ENCODE data around the gene CHI3L2. TPM values are rescaled to one million over a fixed set of nuclear protein-coding genes. Genes with fewer than 3 reads are reported as not detected.
"Not testable (repeated sequence)": the region's sequence is repeated elsewhere in the genome, so short reads cannot be mapped to it uniquely, and the experiment has no call there.

The CHI3L2 gene
- total and polyA plus RNA-seq, 4 donors, result 30.1 to 298 (median 141) TPM

- Histone ChIP-seq H3K9ac (ENCODE audit: insufficient read depth in 1 of 2, low read length in 2 of 2) (no peak overlapping the region), H3K27me3 (ENCODE audit: control insufficient read depth in 3 of 3, insufficient read depth in 3 of 3, low read length in 2 of 3) (no peaks in the 10 kb centered on the region), H3K4me1 (ENCODE audit: control insufficient read depth in 5 of 5, insufficient read depth in 5 of 5, low read length in 5 of 5) (peaks cover 0 to 4% (median 0%) of the 10 kb centered on the region in 5 donors), H3K27ac (ENCODE audit: low read depth in 1 of 2, low read length in 1 of 2) (no peak overlapping the region), H3K4me3 (no peak overlapping the region), H3K9me3 (ENCODE audit: control insufficient read depth in 4 of 4, insufficient read depth in 3 of 4, low read length in 3 of 4) (no peaks in the 10 kb centered on the region), H3K36me3 (ENCODE audit: control insufficient read depth in 4 of 4, insufficient read depth in 4 of 4, low read length in 4 of 4) (no peaks in the 10 kb centered on the region)
- TF ChIP-seq CTCF (IDR thresholded peaks at IDR 0.05; ENCODE audit: control extremely low read depth, extremely low read depth), result no peak
- ATAC-seq (ENCODE audit: insufficient read depth, low FRiP score) (no peak), DNase-seq (no peak)
- 84 to 86% methylated on average over 7 of the region's 7 CpGs for WGBS, 2 donors
These were observed 12.6 kb upstream of the CHI3L2 start for GRCh38 chr1:111214884-111215283.

- not testable (repeated sequence) for H3K27ac ChIP-seq (ENCODE audit: low read depth in 1 of 2, low read length in 1 of 2); H3K27me3 ChIP-seq (ENCODE audit: control insufficient read depth in 3 of 3, insufficient read depth in 3 of 3, low read length in 2 of 3); H3K4me3 ChIP-seq; DNase-seq; H3K4me1 ChIP-seq (ENCODE audit: control insufficient read depth in 5 of 5, insufficient read depth in 5 of 5, low read length in 5 of 5); H3K36me3 ChIP-seq (ENCODE audit: control insufficient read depth in 4 of 4, insufficient read depth in 4 of 4, low read length in 4 of 4); ATAC-seq (ENCODE audit: insufficient read depth, low FRiP score); H3K9ac ChIP-seq (ENCODE audit: insufficient read depth in 1 of 2, low read length in 2 of 2); H3K9me3 ChIP-seq (ENCODE audit: control insufficient read depth in 4 of 4, insufficient read depth in 3 of 4, low read length in 3 of 4)
- WGBS, 2 donors, result 92% methylated on average over 2 of the region's 2 CpGs
These were observed 12.2 kb upstream of the CHI3L2 start for GRCh38 chr1:111215285-111215684.

- 65 to 73% methylated on average over 5 of the region's 5 CpGs for WGBS, 2 donors
- ATAC-seq (ENCODE audit: insufficient read depth, low FRiP score), result no peak
- Histone ChIP-seq H3K4me3 (no peak overlapping the region), H3K4me1 (ENCODE audit: control insufficient read depth in 5 of 5, insufficient read depth in 5 of 5, low read length in 5 of 5) (peaks cover 0 to 4% (median 0%) of the 10 kb centered on the region in 5 donors), H3K36me3 (ENCODE audit: control insufficient read depth in 4 of 4, insufficient read depth in 4 of 4, low read length in 4 of 4) (no peaks in the 10 kb centered on the region), H3K27me3 (ENCODE audit: control insufficient read depth in 3 of 3, insufficient read depth in 3 of 3, low read length in 2 of 3) (no peaks in the 10 kb centered on the region), H3K27ac (ENCODE audit: low read depth in 1 of 2, low read length in 1 of 2) (no peak overlapping the region), H3K9ac (ENCODE audit: insufficient read depth in 1 of 2, low read length in 2 of 2) (no peak overlapping the region), H3K9me3 (ENCODE audit: control insufficient read depth in 4 of 4, insufficient read depth in 3 of 4, low read length in 3 of 4) (no peaks in the 10 kb centered on the region)
- DNase-seq, result no peak
- no peak for TF ChIP-seq CTCF (IDR thresholded peaks at IDR 0.05; ENCODE audit: control extremely low read depth, extremely low read depth)
These were observed 10.8 kb upstream of the CHI3L2 start for GRCh38 chr1:111216751-111217150.

- Histone ChIP-seq H3K4me1 (ENCODE audit: control insufficient read depth in 5 of 5, insufficient read depth in 5 of 5, low read length in 5 of 5) (peaks cover 0 to 5% (median 0%) of the 10 kb centered on the region in 5 donors), H3K9me3 (ENCODE audit: control insufficient read depth in 4 of 4, insufficient read depth in 3 of 4, low read length in 3 of 4) (no peaks in the 10 kb centered on the region), H3K9ac (ENCODE audit: insufficient read depth in 1 of 2, low read length in 2 of 2) (no peak overlapping the region), H3K4me3 (no peak overlapping the region), H3K36me3 (ENCODE audit: control insufficient read depth in 4 of 4, insufficient read depth in 4 of 4, low read length in 4 of 4) (no peaks in the 10 kb centered on the region), H3K27ac (ENCODE audit: low read depth in 1 of 2, low read length in 1 of 2) (no peak overlapping the region), H3K27me3 (ENCODE audit: control insufficient read depth in 3 of 3, insufficient read depth in 3 of 3, low read length in 2 of 3) (no peaks in the 10 kb centered on the region)
- DNase-seq (no peak), ATAC-seq (ENCODE audit: insufficient read depth, low FRiP score) (no peak)
- no peak for TF ChIP-seq CTCF (IDR thresholded peaks at IDR 0.05; ENCODE audit: control extremely low read depth, extremely low read depth)
- 66 to 67% methylated on average over 5 of the region's 5 CpGs for WGBS, 2 donors
These were observed 10.2 kb upstream of the CHI3L2 start for GRCh38 chr1:111217183-111217910.
